GM21515 (cell line): ENCODE measurements around the gene MAPK8.

Experiments
- ATAC-seq: cut with Tn5 transposase; IDR thresholded peaks from one replicate; pipeline ENCODE4 v1.9.1; 2021; ENCODE audit not compliant: unreplicated experiment

MAPK8 gene

GRCh38 chr10:48472501-48473069 is 166.1 kb downstream of the MAPK8 start:
- ATAC-seq = no peak

- no peak for ATAC-seq
Measured at GRCh38 chr10:48473704-48474103, 167.2 kb downstream of the MAPK8 start.

- ATAC-seq = no peak
Measured at GRCh38 chr10:48474765-48475365, 168.4 kb downstream of the MAPK8 start.

GRCh38 chr10:48475943-48476278 is 169.4 kb downstream of the MAPK8 start:
- ATAC-seq = no peak

GRCh38 chr10:48476279-48476982 is 170.0 kb downstream of the MAPK8 start:
- no peak for ATAC-seq

- no peak for ATAC-seq
Measured at GRCh38 chr10:48477141-48477540, 170.7 kb downstream of the MAPK8 start.

GRCh38 chr10:48477616-48478015 is 171.1 kb downstream of the MAPK8 start:
- no peak for ATAC-seq

- ATAC-seq = no peak
Measured at GRCh38 chr10:48478469-48478868, 172.0 kb downstream of the MAPK8 start.

GRCh38 chr10:48478980-48479811 is 172.7 kb downstream of the MAPK8 start:
- ATAC-seq = no peak

- no peak for ATAC-seq
Measured at GRCh38 chr10:48480397-48481374, 174.2 kb downstream of the MAPK8 start.

GRCh38 chr10:48481385-48481784 is 174.9 kb downstream of the MAPK8 start:
- no peak for ATAC-seq

- no peak for ATAC-seq
Measured at GRCh38 chr10:48482207-48482606, 175.7 kb downstream of the MAPK8 start.

- ATAC-seq = no peak
Measured at GRCh38 chr10:48484911-48485310, 178.4 kb downstream of the MAPK8 start.

GRCh38 chr10:48485711-48486110 is 179.2 kb downstream of the MAPK8 start:
- ATAC-seq = no peak

GRCh38 chr10:48487244-48487643 is 180.8 kb downstream of the MAPK8 start:
- ATAC-seq = no peak
